HG03442 (cell line): ENCODE measurements around the gene TUBB6.

Experiments used
- ATAC-seq: cut with Tn5 transposase; IDR thresholded peaks from one replicate; pipeline ENCODE4 v1.9.1; 2021; ENCODE audit warnings: mild to moderate bottlenecking, moderate library complexity; ENCODE audit not compliant: unreplicated experiment

TUBB6 gene

DNA sequence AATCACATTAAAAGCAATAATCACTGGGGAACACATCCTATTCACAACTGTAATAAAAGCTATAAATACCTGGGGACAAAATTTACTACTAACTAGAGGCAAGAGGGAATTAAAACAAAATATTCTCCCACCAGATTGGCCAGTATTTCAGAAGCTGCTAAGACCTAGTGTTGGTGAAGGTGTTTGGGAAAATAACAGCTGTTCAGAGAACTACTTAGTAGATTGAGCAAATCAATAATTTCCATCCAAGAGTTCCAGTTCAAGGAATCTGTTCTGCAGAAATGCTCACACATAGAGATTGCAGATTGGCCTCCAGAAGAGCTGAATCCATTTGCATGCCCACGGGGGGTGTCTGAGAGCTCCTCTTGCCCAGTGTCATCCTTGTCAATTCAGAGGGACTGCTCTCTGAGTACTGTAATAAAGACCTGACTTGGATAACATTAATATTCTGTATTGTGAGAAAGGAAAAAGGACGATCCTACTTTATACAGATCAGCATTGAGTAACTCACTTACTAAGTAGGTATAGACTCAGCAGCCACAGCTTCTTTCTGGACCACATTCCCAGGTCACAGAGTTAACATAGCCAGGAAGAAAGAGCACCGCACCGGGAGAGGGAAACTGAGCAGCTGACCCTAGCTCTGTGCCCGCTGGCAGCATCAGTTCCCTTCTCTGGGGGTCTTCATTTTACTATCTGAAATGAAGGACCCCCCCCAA is 5.6 kb downstream of the TUBB6 start:
- no peak for ATAC-seq

- ATAC-seq = no peak
These were observed 6.7 kb downstream of the TUBB6 start for GRCh38 chr18:12314591-12315305.

- no peak for ATAC-seq
These were observed 7.4 kb downstream of the TUBB6 start for GRCh38 chr18:12315490-12315889.

GRCh38 chr18:12315911-12316310 is 7.9 kb downstream of the TUBB6 start:
- ATAC-seq = no peak

- ATAC-seq = no peak
These were observed 9.8 kb downstream of the TUBB6 start for GRCh38 chr18:12317664-12318333.

DNA sequence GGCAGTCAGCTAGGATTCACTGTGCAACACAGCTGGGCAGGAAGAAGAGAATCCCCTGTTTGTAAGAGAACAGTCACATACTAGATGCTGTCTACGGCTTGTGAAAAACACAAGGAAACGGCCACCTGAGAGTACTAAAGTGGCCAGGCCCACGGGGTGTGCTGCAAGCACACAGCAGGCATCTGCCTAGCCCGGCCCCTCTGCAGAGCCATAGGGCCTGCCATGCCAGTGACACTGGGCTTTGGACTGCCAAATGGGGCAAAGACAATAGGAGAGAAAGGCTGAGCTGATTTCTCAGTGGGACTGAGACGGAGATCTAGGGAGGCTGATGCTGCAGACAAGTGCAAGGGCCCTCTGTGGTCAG is 10.3 kb downstream of the TUBB6 start:
- ATAC-seq = no peak

- no peak for ATAC-seq
These were observed 10.8 kb downstream of the TUBB6 start for GRCh38 chr18:12318857-12319256.

- ATAC-seq = peak; percentile 85
These were observed 13.3 kb downstream of the TUBB6 start for GRCh38 chr18:12321333-12321732.

DNA sequence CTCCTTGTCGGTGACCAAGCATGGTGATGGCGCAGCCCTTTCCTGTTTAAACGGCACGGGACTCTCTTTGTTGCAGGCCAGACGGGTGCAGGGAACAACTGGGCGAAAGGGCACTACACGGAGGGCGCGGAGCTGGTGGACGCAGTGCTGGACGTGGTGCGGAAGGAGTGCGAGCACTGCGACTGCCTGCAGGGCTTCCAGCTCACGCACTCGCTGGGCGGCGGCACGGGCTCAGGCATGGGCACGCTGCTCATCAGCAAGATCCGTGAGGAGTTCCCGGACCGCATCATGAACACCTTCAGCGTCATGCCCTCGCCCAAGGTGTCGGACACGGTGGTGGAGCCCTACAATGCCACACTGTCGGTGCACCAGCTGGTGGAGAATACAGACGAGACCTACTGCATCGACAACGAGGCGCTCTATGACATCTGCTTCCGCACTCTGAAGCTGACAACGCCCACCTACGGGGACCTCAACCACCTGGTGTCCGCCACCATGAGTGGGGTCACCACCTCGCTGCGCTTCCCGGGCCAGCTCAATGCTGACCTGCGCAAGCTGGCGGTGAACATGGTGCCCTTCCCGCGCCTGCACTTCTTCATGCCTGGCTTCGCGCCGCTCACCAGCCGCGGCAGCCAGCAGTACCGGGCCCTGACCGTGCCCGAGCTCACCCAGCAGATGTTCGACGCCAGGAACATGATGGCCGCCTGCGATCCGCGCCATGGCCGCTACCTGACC is 17.1 kb downstream of the TUBB6 start:
- ATAC-seq = no peak

GRCh38 chr18:12325726-12326245 is 17.7 kb downstream of the TUBB6 start:
- ATAC-seq = no peak

- no peak for ATAC-seq
These were observed 18.8 kb downstream of the TUBB6 start for GRCh38 chr18:12326711-12327460.

- ATAC-seq = peak; percentile 60
These were observed 19.6 kb downstream of the TUBB6 start for GRCh38 chr18:12327510-12328178.

- ATAC-seq = no peak
These were observed 20.3 kb downstream of the TUBB6 start for GRCh38 chr18:12328179-12328823.

- ATAC-seq = no peak
These were observed 21.2 kb downstream of the TUBB6 start for GRCh38 chr18:12329125-12329698.

DNA sequence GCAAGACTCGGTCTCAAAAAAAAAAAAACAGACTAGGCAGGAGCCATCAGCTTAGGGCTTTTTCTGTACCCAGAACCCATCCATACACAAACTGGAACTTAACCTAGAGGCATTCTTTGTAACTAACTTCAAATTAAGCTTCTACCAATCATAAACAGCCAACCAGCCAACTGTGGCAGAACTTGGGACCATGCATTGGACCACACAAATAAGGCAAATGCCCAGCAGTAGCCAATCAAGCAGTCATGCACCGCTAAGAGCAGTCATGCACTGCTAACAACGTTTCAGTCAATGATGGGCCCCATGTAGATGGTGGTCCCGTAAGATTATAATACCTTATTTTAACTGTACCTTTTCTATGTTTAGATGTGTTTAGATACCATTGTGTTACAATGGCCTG is 22.7 kb downstream of the TUBB6 start:
- no peak for ATAC-seq

GRCh38 chr18:12333506-12334290 is 25.7 kb downstream of the TUBB6 start:
- no peak for ATAC-seq

- no peak for ATAC-seq
These were observed 26.3 kb downstream of the TUBB6 start for GRCh38 chr18:12334366-12334808.

DNA sequence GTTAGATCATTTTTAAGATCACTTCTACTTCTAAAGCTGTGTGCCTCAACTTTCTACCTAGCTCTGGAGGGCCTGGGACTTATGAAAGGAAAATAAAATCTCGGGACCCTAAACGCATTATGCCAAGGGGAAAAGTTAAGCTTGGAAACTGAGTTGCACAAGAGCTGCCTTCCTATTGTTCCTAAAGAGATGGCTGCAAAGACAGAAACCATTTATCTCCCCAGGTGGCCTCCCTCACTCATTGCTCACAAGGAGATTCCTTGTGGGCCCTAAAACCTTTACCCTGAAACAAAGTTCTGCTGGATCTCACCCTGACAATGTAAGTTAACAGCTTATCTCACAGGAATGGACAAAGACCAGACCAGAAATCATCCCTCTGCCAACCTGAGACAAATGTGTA is 26.8 kb downstream of the TUBB6 start:
- ATAC-seq = no peak
